ENCODE measurements around the gene FER.

- TF ChIP-seq CTCF (IDR thresholded peaks at IDR 0.05; ENCODE audit: insufficient read depth, low read length, poor library complexity, severe bottlenecking), result no peak
- TF ChIP-seq EZH2phosphoT487 (conservative IDR thresholded peaks at IDR 0.05; ENCODE audit: low read length), result no peak
Measured at GRCh38 chr5:109016300-109016699, 268.6 kb downstream of the FER start.

Measured in SU-DHL-6 (cell line).